ENCODE measurements around the gene CD4. TPM values are rescaled to one million over a fixed set of nuclear protein-coding genes. Genes with fewer than 3 reads are reported as not detected.

Gene CD4
- total and polyA plus RNA-seq, 7 experiments from 2014 or later = 164 to 576 (median 256) TPM

GRCh38 chr12:6747216-6747615 is 42.1 kb upstream of the CD4 start:
- Mint-ChIP-seq H3K36me3 (peaks cover 12 to 33% (median 17%) of the 10 kb centered on the region in 5 donors), H3K4me3 (no peak overlapping the region), H3K27me3 (no peaks in the 10 kb centered on the region), H3K9me3 (no peaks in the 10 kb centered on the region), H3K4me1 (peaks cover 17 to 41% (median 32%) of the 10 kb centered on the region in 7 donors), H3K27ac (peak overlapping the region in 5 of 9 donors; percentile 2 to 75 (median 70))
- Histone ChIP-seq H3K4me3 (ENCODE audit: low read length) (no peak overlapping the region), H3K4me1 (ENCODE audit: control insufficient read depth in 2 of 2, insufficient read depth in 2 of 2, low read length in 2 of 2) (peaks cover 0 to 16% of the 10 kb centered on the region in 2 donors), H3K9me3 (ENCODE audit: control insufficient read depth in 2 of 3, low read length in 3 of 3) (no peaks in the 10 kb centered on the region), H3K27ac (ENCODE audit: low read depth, low read length) (no peak overlapping the region), H3K36me3 (ENCODE audit: control insufficient read depth in 2 of 3, insufficient read depth in 3 of 3, low read length in 3 of 3) (peaks cover 4 to 58% (median 10%) of the 10 kb centered on the region in 3 experiments), H3K27me3 (ENCODE audit: control insufficient read depth in 2 of 2, insufficient read depth in 2 of 2, low read length in 2 of 2) (no peaks in the 10 kb centered on the region)
- ChIA-PET CTCF (no interaction called here), POLR2A (interaction anchor here (1.0 kb wide), 1 partner anchor 23 kb away, joined by 4 read pairs; the partner anchor contains the start of gene COPS7A)
- ATAC-seq (no peak), DNase-seq (no peak)
- intact Hi-C loops (cut with micrococcal nuclease) = no loop called here

GRCh38 chr12:6748761-6749160 is 40.6 kb upstream of the CD4 start:
- H3K36me3 ChIP-seq (ENCODE audit: control insufficient read depth in 2 of 3, insufficient read depth in 3 of 3, low read length in 3 of 3) = peaks cover 4 to 64% (median 10%) of the 10 kb centered on the region in 3 experiments
- no peak for DNase-seq
- H3K27me3 ChIP-seq (ENCODE audit: control insufficient read depth in 2 of 2, insufficient read depth in 2 of 2, low read length in 2 of 2) = no peaks in the 10 kb centered on the region
- peaks cover 0 to 21% of the 10 kb centered on the region in 2 donors for H3K4me1 ChIP-seq (ENCODE audit: control insufficient read depth in 2 of 2, insufficient read depth in 2 of 2, low read length in 2 of 2)
- H3K4me1 Mint-ChIP-seq = peaks cover 20 to 48% (median 41%) of the 10 kb centered on the region in 7 donors
- ATAC-seq = no peak
- intact Hi-C loops (cut with micrococcal nuclease) = no loop called here
- peaks cover 12 to 28% (median 17%) of the 10 kb centered on the region in 5 donors for H3K36me3 Mint-ChIP-seq
- no peak overlapping the region for H3K27ac ChIP-seq (ENCODE audit: low read depth, low read length)
- H3K9me3 ChIP-seq (ENCODE audit: control insufficient read depth in 2 of 3, low read length in 3 of 3) = no peaks in the 10 kb centered on the region
- POLR2A ChIA-PET = interaction anchor here (0.9 kb wide), 1 partner anchor 25 kb away, joined by 3 read pairs; the partner anchor contains the start of gene COPS7A
- CTCF ChIA-PET = no interaction called here
- no peak overlapping the region for H3K4me3 ChIP-seq (ENCODE audit: low read length)
- no peaks in the 10 kb centered on the region for H3K27me3 Mint-ChIP-seq
- no peak overlapping the region for H3K27ac Mint-ChIP-seq
- no peaks in the 10 kb centered on the region for H3K9me3 Mint-ChIP-seq
- no peak overlapping the region for H3K4me3 Mint-ChIP-seq

GRCh38 chr12:6750506-6750905 is 38.8 kb upstream of the CD4 start:
- intact Hi-C loops (cut with micrococcal nuclease) = loop anchor here in 1 of 2 donors (5.0 kb wide), 1 partner anchor 258 kb away; the partner anchor contains the start of genes MRPL51 and NCAPD2
- H3K27me3 Mint-ChIP-seq = no peaks in the 10 kb centered on the region
- H3K36me3 Mint-ChIP-seq = peaks cover 12 to 20% (median 17%) of the 10 kb centered on the region in 5 donors
- no peak for ATAC-seq
- H3K27ac ChIP-seq (ENCODE audit: low read depth, low read length) = peak overlapping the region; percentile 7
- peak overlapping the region in 4 of 10 donors; percentile 15 to 32 (median 20) for H3K4me3 Mint-ChIP-seq
- ChIA-PET POLR2A (interaction anchor here (0.7 to 6.6 kb wide), 2 partner anchors 78 to 186 kb away, joined by 3 to 91 read pairs; partner anchors contain the start of gene P3H3), CTCF (interaction anchor here (6.9 kb wide), 1 partner anchor 73 kb away, joined by 94 read pairs; the partner anchor contains the start of gene GPR162)
- peaks cover 4 to 64% (median 10%) of the 10 kb centered on the region in 3 experiments for H3K36me3 ChIP-seq (ENCODE audit: control insufficient read depth in 2 of 3, insufficient read depth in 3 of 3, low read length in 3 of 3)
- H3K9me3 ChIP-seq (ENCODE audit: control insufficient read depth in 2 of 3, low read length in 3 of 3) = no peaks in the 10 kb centered on the region
- peak overlapping the region in 4 of 9 donors; percentile 33 to 98 (median 66) for H3K27ac Mint-ChIP-seq
- peaks cover 0 to 18% of the 10 kb centered on the region in 2 donors for H3K4me1 ChIP-seq (ENCODE audit: control insufficient read depth in 2 of 2, insufficient read depth in 2 of 2, low read length in 2 of 2)
- no peak for DNase-seq
- no peaks in the 10 kb centered on the region for H3K27me3 ChIP-seq (ENCODE audit: control insufficient read depth in 2 of 2, insufficient read depth in 2 of 2, low read length in 2 of 2)
- H3K9me3 Mint-ChIP-seq = no peaks in the 10 kb centered on the region
- H3K4me3 ChIP-seq (ENCODE audit: low read length) = no peak overlapping the region
- peaks cover 10 to 47% (median 34%) of the 10 kb centered on the region in 7 donors for H3K4me1 Mint-ChIP-seq

DNA sequence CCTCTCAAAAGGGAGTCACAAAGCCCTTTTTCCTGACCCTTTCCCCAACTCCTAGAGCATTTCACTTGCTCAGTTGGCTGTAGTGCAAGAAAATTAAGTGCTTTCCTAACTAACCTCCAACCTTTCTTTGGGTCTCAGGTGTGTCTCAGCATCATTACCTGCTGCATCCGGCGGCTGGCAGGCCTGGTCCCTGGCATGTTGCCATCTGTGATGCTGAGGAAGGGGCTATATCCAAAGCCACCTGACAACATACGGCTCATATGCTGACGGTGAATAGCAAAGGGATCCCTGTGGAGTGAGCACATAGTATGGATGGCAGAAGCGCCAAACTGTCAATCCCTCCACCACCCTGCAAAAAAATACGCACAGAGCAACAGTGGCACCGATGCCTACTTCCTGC is 37.6 kb upstream of the CD4 start:
- POLR2A ChIA-PET = interaction anchor here (0.8 to 6.6 kb wide), 17 partner anchors 9 to 212 kb away, joined by 3 to 91 read pairs (median 14); partner anchors contain the start of genes CD4, CDCA3, COPS7A and LAG3
- Histone ChIP-seq H3K4me3 (ENCODE audit: low read length) (no peak overlapping the region), H3K4me1 (ENCODE audit: control insufficient read depth in 2 of 2, insufficient read depth in 2 of 2, low read length in 2 of 2) (peaks cover 0 to 12% of the 10 kb centered on the region in 2 donors), H3K27me3 (ENCODE audit: control insufficient read depth in 2 of 2, insufficient read depth in 2 of 2, low read length in 2 of 2) (no peaks in the 10 kb centered on the region), H3K9me3 (ENCODE audit: control insufficient read depth in 2 of 3, low read length in 3 of 3) (no peaks in the 10 kb centered on the region), H3K27ac (ENCODE audit: low read depth, low read length) (peak overlapping the region; percentile 97), H3K36me3 (ENCODE audit: control insufficient read depth in 2 of 3, insufficient read depth in 3 of 3, low read length in 3 of 3) (peaks cover 4 to 59% (median 10%) of the 10 kb centered on the region in 3 experiments)
- H3K36me3 Mint-ChIP-seq = peaks cover 12 to 18% (median 17%) of the 10 kb centered on the region in 5 donors
- H3K4me3 Mint-ChIP-seq = peak overlapping the region; percentile 85 to 97 (median 96)
- DNase-seq (no peak), ATAC-seq (no peak)
- peak overlapping the region; percentile 94 to 100 (median 98) for H3K27ac Mint-ChIP-seq
- H3K4me1 Mint-ChIP-seq = peaks cover 8 to 39% (median 27%) of the 10 kb centered on the region in 7 donors
- intact Hi-C loops (cut with micrococcal nuclease) = loop anchor here (2.0 to 5.0 kb wide), 4 partner anchors 121 to 259 kb away; partner anchors contain the start of genes EMG1 (in 1 of the 2), MRPL51 (in 1 of the 2), NCAPD2 (in 1 of the 2) and PHB2 (in 1 of the 2)
- CTCF ChIA-PET = interaction anchor here (0.8 to 6.9 kb wide), 10 partner anchors 9 to 143 kb away, joined by 3 to 94 read pairs (median 10); partner anchors contain the start of genes GPR162 and PTMS
- no peaks in the 10 kb centered on the region for H3K9me3 Mint-ChIP-seq
- H3K27me3 Mint-ChIP-seq = no peaks in the 10 kb centered on the region

DNA sequence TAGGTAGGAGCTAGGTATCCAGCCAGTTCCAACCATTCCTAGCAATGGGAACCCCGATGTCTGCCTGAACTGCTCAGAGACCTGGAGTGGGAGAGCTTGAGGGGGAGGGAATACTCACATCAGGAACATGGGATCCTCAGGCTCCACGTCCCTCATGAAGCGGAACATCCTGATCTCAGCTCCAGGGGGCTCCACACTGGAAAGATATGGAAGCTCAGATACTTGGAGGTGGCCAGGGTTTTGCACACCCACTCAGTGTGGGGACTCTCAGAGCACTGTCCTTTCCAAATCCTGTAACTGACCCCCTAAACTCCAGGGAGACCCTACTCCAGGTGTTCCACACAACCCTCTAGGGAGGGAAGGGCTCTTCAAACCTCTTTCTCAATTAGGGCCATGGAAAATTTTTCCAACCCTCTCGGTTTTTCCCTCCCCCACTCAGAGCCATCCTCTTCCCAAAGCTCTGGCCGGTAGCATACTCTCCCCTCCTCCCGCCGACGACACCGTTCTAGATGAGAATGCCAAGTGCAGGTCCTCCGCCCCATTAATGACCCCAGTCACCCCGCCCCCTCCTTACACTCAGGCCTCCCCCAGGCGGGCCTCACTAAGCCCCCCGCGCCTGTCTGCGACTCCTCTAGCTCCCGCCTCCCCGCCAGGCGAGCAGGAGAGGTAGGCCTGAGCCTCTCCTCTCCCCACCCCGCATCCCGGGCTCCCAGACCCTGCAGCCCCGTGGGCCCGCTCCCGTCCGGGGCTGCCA is 37.0 kb upstream of the CD4 start:
- Mint-ChIP-seq H3K36me3 (peaks cover 11 to 17% (median 15%) of the 10 kb centered on the region in 5 donors), H3K9me3 (no peaks in the 10 kb centered on the region), H3K4me3 (peak overlapping the region; percentile 85 to 97 (median 96)), H3K27me3 (no peaks in the 10 kb centered on the region), H3K4me1 (peaks cover 9 to 43% (median 23%) of the 10 kb centered on the region in 7 donors), H3K27ac (peak overlapping the region; percentile 94 to 100 (median 98))
- CTCF ChIA-PET = interaction anchor here (0.6 to 6.9 kb wide), 24 partner anchors 8 to 150 kb away, joined by 3 to 94 read pairs (median 6); partner anchors contain the start of genes CD4, COPS7A, GPR162 and LAG3
- Histone ChIP-seq H3K36me3 (ENCODE audit: control insufficient read depth in 2 of 3, insufficient read depth in 3 of 3, low read length in 3 of 3) (peaks cover 4 to 53% (median 10%) of the 10 kb centered on the region in 3 experiments), H3K27ac (ENCODE audit: low read depth, low read length) (peak overlapping the region; percentile 97), H3K9me3 (ENCODE audit: control insufficient read depth in 2 of 3, low read length in 3 of 3) (no peaks in the 10 kb centered on the region), H3K4me1 (ENCODE audit: control insufficient read depth in 2 of 2, insufficient read depth in 2 of 2, low read length in 2 of 2) (peaks cover 0 to 12% of the 10 kb centered on the region in 2 donors), H3K27me3 (ENCODE audit: control insufficient read depth in 2 of 2, insufficient read depth in 2 of 2, low read length in 2 of 2) (no peaks in the 10 kb centered on the region), H3K4me3 (ENCODE audit: low read length) (peak overlapping the region; percentile 99)
- no peak for ATAC-seq
- POLR2A ChIA-PET = interaction anchor here (0.6 to 6.6 kb wide), 36 partner anchors 9 to 313 kb away, joined by 3 to 91 read pairs (median 4); partner anchors contain the start of genes CD27, CD4, CDCA3 and COPS7A
- peak in 1 of 9 donors; percentile 45 for DNase-seq
- intact Hi-C loops (cut with micrococcal nuclease) = loop anchor here (2.0 to 5.0 kb wide), 4 partner anchors 120 to 260 kb away; partner anchors contain the start of genes EMG1 (in 1 of the 2), MRPL51 (in 1 of the 2), NCAPD2 (in 1 of the 2) and PHB2 (in 1 of the 2)
